ENCODE results near the gene BMP6.

Gene BMP6

DNA sequence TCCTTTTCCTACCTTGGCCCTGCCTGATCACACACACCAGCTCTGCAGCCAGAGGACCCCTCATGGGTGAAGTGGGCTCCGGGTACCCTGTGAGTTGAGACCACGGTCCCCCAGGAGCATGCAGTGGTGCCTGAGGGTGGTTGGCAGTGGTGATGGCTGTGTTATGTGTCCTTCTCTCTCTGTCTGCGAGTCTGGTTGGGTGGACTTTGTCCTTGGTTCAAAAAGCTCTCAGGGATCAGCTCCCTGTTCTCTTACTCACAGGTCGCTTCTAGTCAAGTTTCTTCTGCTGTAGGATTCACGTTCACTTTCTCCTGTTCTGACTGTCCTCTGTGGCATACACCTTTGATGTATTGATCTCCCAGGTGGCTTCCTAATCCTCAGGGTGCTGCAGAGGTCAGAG lies 100.1 kb downstream of the BMP6 start:
- no peak overlapping the region for H2AK5ac ChIP-seq (ENCODE audit: low read length)
- H3K4me1 ChIP-seq (ENCODE audit: control insufficient read depth in 1 of 2, insufficient read depth in 2 of 2, low read length in 2 of 2): no peaks in the 10 kb centered on the region
- no peak overlapping the region for H3K4ac ChIP-seq (ENCODE audit: low read depth, low read length)
- no peak overlapping the region for H2BK12ac ChIP-seq (ENCODE audit: low read length)
- no peak overlapping the region for H4K91ac ChIP-seq (ENCODE audit: low read depth, low read length)
- H4K8ac ChIP-seq (ENCODE audit: low read depth, low read length): no peak overlapping the region
- no peak overlapping the region for H3K9ac ChIP-seq (ENCODE audit: low read length)
- H3K79me2 ChIP-seq (ENCODE audit: control insufficient read depth, insufficient read depth, low read length, poor library complexity): no peaks in the 10 kb centered on the region
- no peak overlapping the region for H3K27ac ChIP-seq (ENCODE audit: low read depth, low read length)
- no peak for DNase-seq
- H3K79me1 ChIP-seq (ENCODE audit: low read length): no peaks in the 10 kb centered on the region
- no peaks in the 10 kb centered on the region for H3K27me3 ChIP-seq (ENCODE audit: insufficient read depth, low read length)
- H2AFZ ChIP-seq (ENCODE audit: insufficient read depth, low read length, poor library complexity): no peak overlapping the region
- no peak overlapping the region for H3K14ac ChIP-seq (ENCODE audit: low read length)
- WGBS (ENCODE audit: extremely low coverage, insufficient coverage, insufficient read length): no CpG with 5 or more reads among the region's 5 CpGs
- no peak overlapping the region for H3K4me2 ChIP-seq (ENCODE audit: low read length)
- H4K12ac ChIP-seq (ENCODE audit: low read depth, low read length): no peak overlapping the region
- no peaks in the 10 kb centered on the region for H3K9me3 ChIP-seq (ENCODE audit: insufficient read depth, low read depth, low read length)
- H3K23ac ChIP-seq (ENCODE audit: low read length): no peak overlapping the region
- no peak overlapping the region for H2BK5ac ChIP-seq (ENCODE audit: low read depth, low read length, poor library complexity)
- no peaks in the 10 kb centered on the region for H3K36me3 ChIP-seq (ENCODE audit: control insufficient read depth in 1 of 2, insufficient read depth in 2 of 2, low read length in 2 of 2)
- no peak overlapping the region for H3K4me3 ChIP-seq (ENCODE audit: low read depth, low read length)
- H3K18ac ChIP-seq (ENCODE audit: low read length): no peak overlapping the region
- H2BK120ac ChIP-seq (ENCODE audit: insufficient read depth, low read length, poor library complexity): no peak overlapping the region

- Histone ChIP-seq H3K27me3 (ENCODE audit: insufficient read depth, low read length) (no peaks in the 10 kb centered on the region), H2AFZ (ENCODE audit: insufficient read depth, low read length, poor library complexity) (no peak overlapping the region), H3K18ac (ENCODE audit: low read length) (no peak overlapping the region), H2BK120ac (ENCODE audit: insufficient read depth, low read length, poor library complexity) (no peak overlapping the region), H3K9ac (ENCODE audit: low read length) (no peak overlapping the region), H2AK5ac (ENCODE audit: low read length) (no peak overlapping the region), H3K79me2 (ENCODE audit: control insufficient read depth, insufficient read depth, low read length, poor library complexity) (no peaks in the 10 kb centered on the region), H3K4ac (ENCODE audit: low read depth, low read length) (no peak overlapping the region), H3K4me3 (ENCODE audit: low read depth, low read length) (no peak overlapping the region), H3K27ac (ENCODE audit: low read depth, low read length) (no peak overlapping the region), H3K4me2 (ENCODE audit: low read length) (no peak overlapping the region), H4K12ac (ENCODE audit: low read depth, low read length) (no peak overlapping the region), H2BK12ac (ENCODE audit: low read length) (no peak overlapping the region), H3K23ac (ENCODE audit: low read length) (no peak overlapping the region), H3K4me1 (ENCODE audit: control insufficient read depth in 1 of 2, insufficient read depth in 2 of 2, low read length in 2 of 2) (no peaks in the 10 kb centered on the region), H3K79me1 (ENCODE audit: low read length) (no peaks in the 10 kb centered on the region), H2BK5ac (ENCODE audit: low read depth, low read length, poor library complexity) (no peak overlapping the region), H3K14ac (ENCODE audit: low read length) (no peak overlapping the region), H4K91ac (ENCODE audit: low read depth, low read length) (no peak overlapping the region), H3K9me3 (ENCODE audit: insufficient read depth, low read depth, low read length) (no peaks in the 10 kb centered on the region), H3K36me3 (ENCODE audit: control insufficient read depth in 1 of 2, insufficient read depth in 2 of 2, low read length in 2 of 2) (no peaks in the 10 kb centered on the region), H4K8ac (ENCODE audit: low read depth, low read length) (no peak overlapping the region)
- WGBS (ENCODE audit: extremely low coverage, insufficient coverage, insufficient read length): no CpG with 5 or more reads among the region's 7 CpGs
- no peak for DNase-seq
Measured at GRCh38 chr6:7827142-7827541, 101.2 kb downstream of the BMP6 start.

DNA sequence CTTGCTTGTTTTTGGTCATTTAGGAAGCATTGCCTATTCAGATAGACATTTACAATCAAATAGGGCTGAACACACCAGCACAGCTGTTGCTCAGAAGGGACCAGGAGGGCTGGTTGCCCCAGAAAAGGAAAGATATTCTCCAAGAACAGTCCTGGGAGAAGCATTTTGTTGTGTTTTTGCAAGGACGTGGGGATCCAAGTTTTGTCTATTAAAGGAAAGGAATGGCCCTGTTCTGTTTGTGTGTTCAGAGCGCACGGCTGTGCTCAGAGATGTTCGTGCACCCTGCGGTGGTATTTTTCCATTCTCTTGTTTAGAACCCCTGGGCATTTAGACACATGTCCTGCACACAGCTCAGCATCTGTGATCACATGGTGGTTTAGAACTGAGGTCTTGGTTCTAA lies 102.2 kb downstream of the BMP6 start:
- H4K12ac ChIP-seq (ENCODE audit: low read depth, low read length): no peak overlapping the region
- no CpG with 5 or more reads among the region's 5 CpGs for WGBS (ENCODE audit: extremely low coverage, insufficient coverage, insufficient read length)

GRCh38 chr6:7832904-7833750 lies 107.2 kb downstream of the BMP6 start:
- no peaks in the 10 kb centered on the region for H3K4me1 ChIP-seq (ENCODE audit: control insufficient read depth in 1 of 2, insufficient read depth in 2 of 2, low read length in 2 of 2)
- H4K91ac ChIP-seq (ENCODE audit: low read depth, low read length): no peak overlapping the region
- no peak overlapping the region for H4K12ac ChIP-seq (ENCODE audit: low read depth, low read length)
- no peak overlapping the region for H3K4me2 ChIP-seq (ENCODE audit: low read length)
- H3K27me3 ChIP-seq (ENCODE audit: insufficient read depth, low read length): no peaks in the 10 kb centered on the region
- no peaks in the 10 kb centered on the region for H3K9me3 ChIP-seq (ENCODE audit: insufficient read depth, low read depth, low read length)
- H3K9ac ChIP-seq (ENCODE audit: low read length): no peak overlapping the region
- H4K8ac ChIP-seq (ENCODE audit: low read depth, low read length): no peak overlapping the region
- H3K4me3 ChIP-seq (ENCODE audit: low read depth, low read length): no peak overlapping the region
- no peak overlapping the region for H2AFZ ChIP-seq (ENCODE audit: insufficient read depth, low read length, poor library complexity)
- H2BK120ac ChIP-seq (ENCODE audit: insufficient read depth, low read length, poor library complexity): no peak overlapping the region
- no peak overlapping the region for H3K23ac ChIP-seq (ENCODE audit: low read length)
- H2BK12ac ChIP-seq (ENCODE audit: low read length): no peak overlapping the region
- no CpG with 5 or more reads among the region's 9 CpGs for WGBS (ENCODE audit: extremely low coverage, insufficient coverage, insufficient read length)
- peak in 1 of 2 donors; percentile 5 for DNase-seq
- H3K14ac ChIP-seq (ENCODE audit: low read length): no peak overlapping the region
- H3K36me3 ChIP-seq (ENCODE audit: control insufficient read depth in 1 of 2, insufficient read depth in 2 of 2, low read length in 2 of 2): no peaks in the 10 kb centered on the region
- no peak overlapping the region for H3K27ac ChIP-seq (ENCODE audit: low read depth, low read length)
- H3K79me2 ChIP-seq (ENCODE audit: control insufficient read depth, insufficient read depth, low read length, poor library complexity): no peaks in the 10 kb centered on the region
- H2BK5ac ChIP-seq (ENCODE audit: low read depth, low read length, poor library complexity): no peak overlapping the region
- no peak overlapping the region for H3K4ac ChIP-seq (ENCODE audit: low read depth, low read length)
- H3K18ac ChIP-seq (ENCODE audit: low read length): no peak overlapping the region
- no peaks in the 10 kb centered on the region for H3K79me1 ChIP-seq (ENCODE audit: low read length)
- H2AK5ac ChIP-seq (ENCODE audit: low read length): no peak overlapping the region

More for the DNA sequence above, 102.2 kb downstream of the BMP6 start:
- Histone ChIP-seq H3K79me2 (ENCODE audit: control insufficient read depth, insufficient read depth, low read length, poor library complexity) (no peaks in the 10 kb centered on the region), H4K91ac (ENCODE audit: low read depth, low read length) (no peak overlapping the region), H4K8ac (ENCODE audit: low read depth, low read length) (no peak overlapping the region), H3K23ac (ENCODE audit: low read length) (no peak overlapping the region), H2AFZ (ENCODE audit: insufficient read depth, low read length, poor library complexity) (no peak overlapping the region), H3K4me2 (ENCODE audit: low read length) (no peak overlapping the region), H2BK120ac (ENCODE audit: insufficient read depth, low read length, poor library complexity) (no peak overlapping the region), H3K4me1 (ENCODE audit: control insufficient read depth in 1 of 2, insufficient read depth in 2 of 2, low read length in 2 of 2) (no peaks in the 10 kb centered on the region), H2BK5ac (ENCODE audit: low read depth, low read length, poor library complexity) (no peak overlapping the region), H3K4ac (ENCODE audit: low read depth, low read length) (no peak overlapping the region), H3K14ac (ENCODE audit: low read length) (no peak overlapping the region), H3K36me3 (ENCODE audit: control insufficient read depth in 1 of 2, insufficient read depth in 2 of 2, low read length in 2 of 2) (no peaks in the 10 kb centered on the region), H3K9me3 (ENCODE audit: insufficient read depth, low read depth, low read length) (no peaks in the 10 kb centered on the region), H3K18ac (ENCODE audit: low read length) (no peak overlapping the region), H2AK5ac (ENCODE audit: low read length) (no peak overlapping the region), H2BK12ac (ENCODE audit: low read length) (no peak overlapping the region), H3K79me1 (ENCODE audit: low read length) (no peaks in the 10 kb centered on the region), H3K9ac (ENCODE audit: low read length) (no peak overlapping the region), H3K27ac (ENCODE audit: low read depth, low read length) (no peak overlapping the region), H3K27me3 (ENCODE audit: insufficient read depth, low read length) (no peaks in the 10 kb centered on the region), H3K4me3 (ENCODE audit: low read depth, low read length) (no peak overlapping the region)
- no peak for DNase-seq

All from trophoblast cell (in vitro differentiated cells and primary cell).